HG02642 (cell line): ENCODE results near the gene CHRNA4.
"Not testable (repeated sequence)": the region's sequence is repeated elsewhere in the genome, so short reads cannot be mapped to it uniquely, and the experiment has no call there.

Experiments used
- ATAC-seq: cut with Tn5 transposase; IDR thresholded peaks from one replicate; pipeline ENCODE4 v1.9.1; 2021; ENCODE audit warnings: mild to moderate bottlenecking; ENCODE audit not compliant: unreplicated experiment, poor library complexity

The CHRNA4 gene

GRCh38 chr20:63314015-63314471, 47.1 kb downstream of the CHRNA4 start:
- no peak for ATAC-seq

GRCh38 chr20:63313349-63314014, 47.7 kb downstream of the CHRNA4 start:
- no peak for ATAC-seq

GRCh38 chr20:63312690-63313348, 48.3 kb downstream of the CHRNA4 start:
- ATAC-seq: no peak

GRCh38 chr20:63312273-63312672, 48.9 kb downstream of the CHRNA4 start:
- no peak for ATAC-seq

GRCh38 chr20:63311833-63312243, 49.3 kb downstream of the CHRNA4 start:
- ATAC-seq: no peak

GRCh38 chr20:63311186-63311832, 49.8 kb downstream of the CHRNA4 start:
- no peak for ATAC-seq

GRCh38 chr20:63310265-63310991, 50.7 kb downstream of the CHRNA4 start:
- no peak for ATAC-seq

- no peak for ATAC-seq
Measured at GRCh38 chr20:63309261-63310071, 51.7 kb downstream of the CHRNA4 start.

GRCh38 chr20:63308218-63308911, 52.8 kb downstream of the CHRNA4 start:
- no peak for ATAC-seq

GRCh38 chr20:63307538-63308217, 53.5 kb downstream of the CHRNA4 start:
- ATAC-seq: no peak

- ATAC-seq: no peak
Measured at GRCh38 chr20:63306673-63307537, 54.2 kb downstream of the CHRNA4 start.

- ATAC-seq: not testable (repeated sequence)
Measured at GRCh38 chr20:63305933-63306672, 55.0 kb downstream of the CHRNA4 start.

GRCh38 chr20:63305393-63305792, 55.8 kb downstream of the CHRNA4 start:
- ATAC-seq: no peak

GRCh38 chr20:63303095-63303666, 58.0 kb downstream of the CHRNA4 start:
- ATAC-seq: no peak

GRCh38 chr20:63301671-63302070, 59.5 kb downstream of the CHRNA4 start:
- ATAC-seq: no peak

- ATAC-seq: no peak
Measured at GRCh38 chr20:63298731-63299312, 62.3 kb downstream of the CHRNA4 start.
